ENCODE data around the gene PTPN12.

PTPN12 gene

DNA sequence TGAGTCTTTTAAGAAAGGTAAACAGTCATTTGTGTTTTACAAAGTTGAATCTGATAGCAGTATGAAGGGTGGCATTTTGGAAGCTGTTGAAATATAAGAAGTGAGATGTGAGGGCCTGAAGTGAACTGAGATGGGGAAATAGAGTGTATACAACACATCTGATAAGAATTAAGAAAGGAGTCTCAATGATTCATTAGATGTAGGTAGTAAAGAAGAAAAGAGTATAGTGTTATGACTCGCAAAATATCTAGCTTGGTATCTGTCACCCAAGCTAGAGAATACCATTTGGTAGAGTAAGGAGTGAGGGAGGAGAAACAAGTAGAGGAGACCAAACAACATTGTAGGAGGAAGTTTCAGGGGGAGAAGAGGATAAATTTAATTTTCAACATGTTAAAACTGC, 5.3 kb downstream of the PTPN12 start:
- no peaks in the 10 kb centered on the region for H3K36me3 ChIP-seq (ENCODE audit: control insufficient read depth, insufficient read depth, low read length)
- no peaks in the 10 kb centered on the region for H3K4me1 ChIP-seq (ENCODE audit: control insufficient read depth, insufficient read depth, low read length)
- no peak overlapping the region for H3K27ac ChIP-seq (ENCODE audit: low read depth, low read length)
- H3K4me3 ChIP-seq (ENCODE audit: low read length), result no peak overlapping the region
- H3K27me3 ChIP-seq (ENCODE audit: control insufficient read depth, insufficient read depth, low read length), result no peaks in the 10 kb centered on the region
- no peak overlapping the region for H3K9ac ChIP-seq (ENCODE audit: low read length)

DNA sequence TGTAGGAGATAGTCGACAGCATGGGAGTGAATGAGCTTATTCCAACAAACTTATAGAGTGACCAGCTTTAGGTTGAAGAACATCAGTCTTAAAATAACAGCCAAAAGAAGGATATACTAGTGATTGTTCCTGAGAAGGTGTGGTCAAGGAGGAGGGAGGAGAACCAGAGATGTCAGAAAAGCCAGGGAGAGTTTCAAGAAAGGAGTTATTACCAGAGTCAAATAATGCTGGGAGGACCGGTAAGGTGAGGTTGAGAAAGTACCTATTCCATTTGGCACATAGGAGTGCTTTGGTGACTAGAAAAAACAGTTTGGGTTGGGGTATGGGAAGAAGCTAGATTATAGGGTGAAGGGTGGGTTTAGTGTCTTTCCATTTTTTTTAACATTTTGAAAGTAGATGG, 5.8 kb downstream of the PTPN12 start:
- Histone ChIP-seq H3K4me1 (ENCODE audit: control insufficient read depth, insufficient read depth, low read length) (no peaks in the 10 kb centered on the region), H3K27ac (ENCODE audit: low read depth, low read length) (no peak overlapping the region), H3K27me3 (ENCODE audit: control insufficient read depth, insufficient read depth, low read length) (no peaks in the 10 kb centered on the region), H3K36me3 (ENCODE audit: control insufficient read depth, insufficient read depth, low read length) (no peaks in the 10 kb centered on the region), H3K4me3 (ENCODE audit: low read length) (no peak overlapping the region), H3K9ac (ENCODE audit: low read length) (no peak overlapping the region)

DNA sequence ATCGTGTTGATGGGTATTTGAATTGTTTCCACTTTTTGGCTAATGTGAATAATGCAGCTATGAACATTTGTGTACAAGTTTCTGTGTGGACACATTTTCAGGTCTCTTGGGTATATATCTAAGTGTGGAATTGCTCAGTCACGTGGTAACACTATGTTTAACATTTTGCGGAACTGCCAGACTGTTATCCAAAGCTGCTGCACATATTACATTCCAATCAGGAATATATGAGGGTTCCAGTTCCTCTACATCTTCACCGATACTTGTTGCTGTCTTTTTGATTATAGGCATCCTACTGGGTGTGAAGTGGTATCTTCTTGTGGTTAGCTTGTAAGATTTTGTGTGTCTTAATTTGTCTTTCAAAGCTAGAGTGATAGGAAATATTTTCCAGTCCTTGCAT, 6.8 kb downstream of the PTPN12 start:
- Histone ChIP-seq H3K27ac (ENCODE audit: low read depth, low read length) (no peak overlapping the region), H3K27me3 (ENCODE audit: control insufficient read depth, insufficient read depth, low read length) (no peaks in the 10 kb centered on the region), H3K36me3 (ENCODE audit: control insufficient read depth, insufficient read depth, low read length) (no peaks in the 10 kb centered on the region), H3K4me3 (ENCODE audit: low read length) (no peak overlapping the region), H3K9ac (ENCODE audit: low read length) (no peak overlapping the region), H3K4me1 (ENCODE audit: control insufficient read depth, insufficient read depth, low read length) (peaks cover 3% of the 10 kb centered on the region)

DNA sequence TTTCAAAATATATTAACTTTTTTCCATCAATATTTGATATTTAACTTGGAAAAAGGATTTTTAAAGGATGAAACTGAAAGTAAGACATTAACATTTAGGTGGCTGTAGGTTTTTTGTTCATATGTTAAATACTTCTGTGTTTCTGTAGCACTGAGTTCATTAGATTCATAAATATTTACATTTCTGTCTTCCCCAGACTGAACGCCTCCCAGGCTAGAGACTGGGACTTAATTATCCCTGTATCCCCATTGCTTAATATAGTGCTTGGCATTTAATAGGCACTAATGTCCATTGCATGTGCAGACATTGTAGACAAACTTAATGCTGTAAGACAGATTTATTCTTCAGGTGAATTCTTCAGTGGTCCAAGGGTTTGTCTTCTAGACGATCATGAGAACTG, 7.4 kb downstream of the PTPN12 start:
- H3K4me3 ChIP-seq (ENCODE audit: low read length), result no peak overlapping the region
- peaks cover 3% of the 10 kb centered on the region for H3K4me1 ChIP-seq (ENCODE audit: control insufficient read depth, insufficient read depth, low read length)
- no peaks in the 10 kb centered on the region for H3K36me3 ChIP-seq (ENCODE audit: control insufficient read depth, insufficient read depth, low read length)
- H3K27ac ChIP-seq (ENCODE audit: low read depth, low read length), result no peak overlapping the region
- H3K27me3 ChIP-seq (ENCODE audit: control insufficient read depth, insufficient read depth, low read length), result no peaks in the 10 kb centered on the region
- H3K9ac ChIP-seq (ENCODE audit: low read length), result no peak overlapping the region

DNA sequence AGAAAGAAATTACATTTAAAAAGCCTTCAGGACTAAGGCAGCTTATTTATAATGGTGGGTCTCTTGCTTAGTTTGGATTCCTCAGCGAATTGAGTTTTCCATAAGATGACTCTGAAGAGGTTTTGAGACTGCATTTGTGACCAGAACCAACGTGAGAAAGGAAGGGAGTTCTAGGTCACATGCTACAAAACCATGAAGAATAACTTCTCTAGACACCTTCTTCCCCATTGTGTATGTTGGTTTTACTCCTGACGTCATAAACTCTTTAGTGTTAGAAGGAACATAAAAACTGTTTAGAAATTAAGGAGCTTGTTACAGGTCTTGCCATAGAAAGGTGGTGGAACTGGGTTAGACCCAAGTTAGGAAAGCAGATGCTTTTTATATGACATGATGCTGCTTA, 11.1 kb downstream of the PTPN12 start:
- Histone ChIP-seq H3K27ac (ENCODE audit: low read depth, low read length) (no peak overlapping the region), H3K4me1 (ENCODE audit: control insufficient read depth, insufficient read depth, low read length) (peaks cover 3% of the 10 kb centered on the region)

DNA sequence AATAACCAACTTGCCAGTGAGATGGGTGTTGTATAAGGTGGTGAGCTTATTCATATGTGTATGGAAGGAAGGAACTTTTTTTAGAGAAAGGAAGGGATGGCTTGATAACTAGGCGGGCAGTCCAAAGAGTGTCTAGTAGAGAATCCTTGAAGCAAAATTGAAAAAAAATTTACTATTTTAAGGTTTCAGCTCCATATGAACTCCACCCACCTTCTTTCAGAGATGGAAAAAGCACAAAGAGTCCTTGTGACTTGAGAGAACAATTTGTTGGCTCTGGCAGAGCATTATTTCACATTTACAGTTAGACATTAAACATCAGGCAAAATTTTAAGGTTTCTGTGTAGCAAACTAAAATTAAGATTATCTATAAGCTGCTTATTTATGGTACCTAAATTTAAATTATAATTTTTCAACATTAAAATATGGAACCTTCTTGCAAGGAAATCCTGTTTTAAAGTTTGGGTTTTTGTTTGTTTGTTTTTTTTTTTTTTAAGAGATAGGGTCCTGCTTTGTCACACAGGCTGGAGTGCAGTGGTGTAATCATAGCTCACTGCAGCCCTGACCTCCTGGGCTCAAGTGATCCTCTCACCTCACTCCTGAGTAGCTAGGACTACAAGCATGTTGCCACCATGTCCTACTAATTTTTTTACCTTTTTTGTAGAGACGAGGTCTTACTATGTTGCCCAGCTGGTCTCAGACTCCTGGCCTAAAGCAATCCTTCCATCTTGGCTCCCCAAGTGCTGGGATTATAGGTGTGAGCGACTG, 12.2 kb downstream of the PTPN12 start:
- peak overlapping the region; percentile 11 for H3K27ac ChIP-seq (ENCODE audit: low read depth, low read length)
- no peaks in the 10 kb centered on the region for H3K36me3 ChIP-seq (ENCODE audit: control insufficient read depth, insufficient read depth, low read length)
- H3K4me3 ChIP-seq (ENCODE audit: low read length), result no peak overlapping the region
- H3K4me1 ChIP-seq (ENCODE audit: control insufficient read depth, insufficient read depth, low read length), result peaks cover 3% of the 10 kb centered on the region
- no peaks in the 10 kb centered on the region for H3K27me3 ChIP-seq (ENCODE audit: control insufficient read depth, insufficient read depth, low read length)
- no peak overlapping the region for H3K9ac ChIP-seq (ENCODE audit: low read length)

More for the DNA sequence above, 11.1 kb downstream of the PTPN12 start:
- no peaks in the 10 kb centered on the region for H3K36me3 ChIP-seq (ENCODE audit: control insufficient read depth, insufficient read depth, low read length)
- no peak overlapping the region for H3K4me3 ChIP-seq (ENCODE audit: low read length)
- no peaks in the 10 kb centered on the region for H3K27me3 ChIP-seq (ENCODE audit: control insufficient read depth, insufficient read depth, low read length)
- no peak overlapping the region for H3K9ac ChIP-seq (ENCODE audit: low read length)

DNA sequence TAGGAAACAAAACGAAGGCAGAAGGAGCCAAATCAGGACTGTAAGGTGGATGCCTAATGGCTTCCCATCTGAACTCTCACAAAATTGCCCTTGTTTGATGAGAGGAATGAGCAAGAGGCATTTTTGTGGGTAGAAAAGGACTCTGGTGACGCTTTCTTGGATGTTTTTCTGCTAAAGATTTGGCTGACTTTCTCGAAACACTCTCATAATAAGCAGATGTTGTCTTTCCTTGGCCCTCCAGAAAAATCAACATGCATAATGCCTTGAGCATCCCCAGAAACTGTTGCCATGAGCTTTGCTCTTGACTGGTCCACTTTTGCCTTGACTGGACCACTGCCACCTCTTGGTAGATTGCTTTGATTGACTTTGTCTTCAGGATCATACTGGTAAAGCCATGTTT, 13.5 kb downstream of the PTPN12 start:
- Histone ChIP-seq H3K27me3 (ENCODE audit: control insufficient read depth, insufficient read depth, low read length) (no peaks in the 10 kb centered on the region), H3K9ac (ENCODE audit: low read length) (no peak overlapping the region), H3K4me1 (ENCODE audit: control insufficient read depth, insufficient read depth, low read length) (peaks cover 3% of the 10 kb centered on the region), H3K27ac (ENCODE audit: low read depth, low read length) (no peak overlapping the region), H3K4me3 (ENCODE audit: low read length) (no peak overlapping the region), H3K36me3 (ENCODE audit: control insufficient read depth, insufficient read depth, low read length) (no peaks in the 10 kb centered on the region)

DNA sequence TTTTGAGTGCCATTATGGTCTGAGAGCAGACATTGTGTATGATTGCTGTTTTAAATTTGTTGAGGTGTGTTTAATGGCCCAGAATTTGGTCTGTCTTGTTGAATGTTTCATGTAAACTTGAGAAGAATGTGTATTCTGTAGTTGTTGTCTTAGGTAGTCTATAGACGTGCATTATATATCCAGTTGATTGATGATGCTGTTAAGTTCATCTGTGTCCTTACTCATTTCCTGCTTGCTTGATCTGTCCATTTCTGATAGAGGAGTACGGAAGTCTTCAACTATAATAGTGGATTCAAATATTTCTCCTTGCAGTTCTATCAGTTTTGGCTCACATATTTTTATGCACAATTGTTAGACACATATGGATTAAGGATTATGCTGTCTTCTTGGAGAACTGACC, 16.0 kb downstream of the PTPN12 start:
- H3K27me3 ChIP-seq (ENCODE audit: control insufficient read depth, insufficient read depth, low read length), result no peaks in the 10 kb centered on the region
- no peak overlapping the region for H3K9ac ChIP-seq (ENCODE audit: low read length)
- peaks cover 3% of the 10 kb centered on the region for H3K4me1 ChIP-seq (ENCODE audit: control insufficient read depth, insufficient read depth, low read length)
- no peaks in the 10 kb centered on the region for H3K36me3 ChIP-seq (ENCODE audit: control insufficient read depth, insufficient read depth, low read length)
- no peak overlapping the region for H3K27ac ChIP-seq (ENCODE audit: low read depth, low read length)
- H3K4me3 ChIP-seq (ENCODE audit: low read length), result no peak overlapping the region

DNA sequence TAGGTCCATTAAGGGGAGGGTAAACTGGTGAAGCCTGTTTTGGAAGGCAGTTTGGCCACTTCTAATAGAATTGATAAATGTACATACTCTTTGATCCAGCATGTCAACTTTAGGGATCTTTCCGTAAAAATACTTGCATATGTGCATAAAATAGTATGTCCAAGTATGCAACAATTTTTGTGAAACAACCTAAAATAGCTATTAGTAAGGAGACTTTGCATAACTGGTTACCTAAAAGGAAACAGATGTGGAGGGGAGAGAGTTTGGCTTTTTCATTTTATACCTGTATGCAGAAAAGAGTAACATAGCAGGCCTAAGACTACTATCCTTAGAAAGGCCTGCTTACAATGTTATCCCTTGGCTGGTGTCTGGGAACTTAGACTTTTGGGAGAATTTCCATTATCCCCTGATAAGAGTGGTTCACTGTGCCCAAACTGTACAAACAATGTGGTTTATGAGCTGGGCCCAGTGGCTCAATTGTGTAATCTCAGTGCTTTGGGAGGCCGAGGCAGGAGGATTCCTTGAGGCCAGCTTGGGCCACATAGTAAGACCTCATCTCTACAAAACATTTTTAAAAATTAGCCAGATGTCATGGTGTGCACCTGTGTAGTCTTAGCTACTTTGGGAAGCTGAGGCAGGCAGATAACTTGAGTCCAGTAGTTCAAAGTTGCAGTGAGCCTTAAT, 21.3 kb downstream of the PTPN12 start:
- no peak overlapping the region for H3K27ac ChIP-seq (ENCODE audit: low read depth, low read length)
- H3K4me1 ChIP-seq (ENCODE audit: control insufficient read depth, insufficient read depth, low read length), result peaks cover 3% of the 10 kb centered on the region
- H3K36me3 ChIP-seq (ENCODE audit: control insufficient read depth, insufficient read depth, low read length), result no peaks in the 10 kb centered on the region

DNA sequence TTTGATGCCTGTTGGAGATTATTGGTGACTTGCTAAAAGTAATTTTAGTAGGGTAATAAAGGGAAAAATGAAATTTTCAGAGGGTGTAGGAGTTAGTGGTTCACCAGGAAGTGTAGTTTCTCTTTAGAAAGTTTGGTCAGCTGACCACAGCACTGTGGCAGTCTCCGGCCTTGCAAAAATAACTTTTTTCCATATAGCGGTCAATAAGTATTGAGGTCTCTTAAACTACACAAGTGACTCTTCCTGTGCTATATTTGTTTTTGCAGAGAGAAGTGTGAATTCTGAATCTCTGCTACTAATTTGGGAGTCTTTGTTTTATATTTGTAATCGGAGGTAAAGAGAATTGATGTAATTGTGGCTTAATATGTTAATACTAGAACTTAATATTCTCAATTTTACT, 24.3 kb downstream of the PTPN12 start:
- H3K9ac ChIP-seq (ENCODE audit: low read length), result no peak overlapping the region
- no peaks in the 10 kb centered on the region for H3K36me3 ChIP-seq (ENCODE audit: control insufficient read depth, insufficient read depth, low read length)
- H3K27me3 ChIP-seq (ENCODE audit: control insufficient read depth, insufficient read depth, low read length), result no peaks in the 10 kb centered on the region
- H3K4me1 ChIP-seq (ENCODE audit: control insufficient read depth, insufficient read depth, low read length), result peaks cover 3% of the 10 kb centered on the region
- no peak overlapping the region for H3K4me3 ChIP-seq (ENCODE audit: low read length)
- no peak overlapping the region for H3K27ac ChIP-seq (ENCODE audit: low read depth, low read length)

More for the DNA sequence above, 21.3 kb downstream of the PTPN12 start:
- no peak overlapping the region for H3K4me3 ChIP-seq (ENCODE audit: low read length)
- no peak overlapping the region for H3K9ac ChIP-seq (ENCODE audit: low read length)
- no peaks in the 10 kb centered on the region for H3K27me3 ChIP-seq (ENCODE audit: control insufficient read depth, insufficient read depth, low read length)

DNA sequence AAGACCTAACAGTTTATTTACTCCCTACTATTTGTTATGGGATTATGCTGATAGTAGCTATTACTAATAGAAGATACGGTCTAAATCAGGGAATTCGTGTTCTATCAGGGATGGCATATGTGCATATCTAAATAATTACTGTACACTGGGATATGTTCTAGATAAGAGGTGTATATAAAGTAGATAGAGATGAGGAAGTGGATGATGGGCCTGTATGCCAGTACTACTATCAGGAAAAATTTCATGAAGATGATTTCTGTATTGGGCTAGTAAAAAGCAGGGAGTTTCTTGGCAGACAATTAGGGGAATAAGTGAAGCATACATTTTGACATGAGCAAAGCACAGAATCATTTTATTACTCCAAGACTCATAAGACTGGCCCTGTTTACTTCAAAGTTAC, 26.2 kb downstream of the PTPN12 start:
- Histone ChIP-seq H3K36me3 (ENCODE audit: control insufficient read depth, insufficient read depth, low read length) (no peaks in the 10 kb centered on the region), H3K27me3 (ENCODE audit: control insufficient read depth, insufficient read depth, low read length) (no peaks in the 10 kb centered on the region), H3K27ac (ENCODE audit: low read depth, low read length) (no peak overlapping the region), H3K4me3 (ENCODE audit: low read length) (no peak overlapping the region), H3K9ac (ENCODE audit: low read length) (no peak overlapping the region), H3K4me1 (ENCODE audit: control insufficient read depth, insufficient read depth, low read length) (peaks cover 3% of the 10 kb centered on the region)

DNA sequence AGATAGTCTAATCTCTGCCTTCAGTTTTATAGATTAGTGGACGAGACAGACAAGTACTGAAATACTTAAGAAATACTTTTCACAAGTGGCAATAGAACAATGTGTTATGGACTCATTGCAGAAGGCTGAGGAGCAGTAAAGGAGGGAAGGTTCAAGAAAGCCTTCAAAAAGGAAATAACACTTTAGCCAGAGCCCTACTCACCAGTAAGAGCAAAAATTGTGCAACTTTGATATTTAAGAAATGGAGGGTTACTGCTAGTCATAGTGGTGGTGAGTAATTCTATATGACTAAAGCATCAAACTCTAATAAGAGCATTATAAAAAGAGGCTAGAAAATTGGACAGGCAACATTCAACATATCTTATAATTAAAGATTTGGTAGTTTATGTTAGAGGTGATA, 28.8 kb downstream of the PTPN12 start:
- Histone ChIP-seq H3K27me3 (ENCODE audit: control insufficient read depth, insufficient read depth, low read length) (no peaks in the 10 kb centered on the region), H3K4me1 (ENCODE audit: control insufficient read depth, insufficient read depth, low read length) (peaks cover 3% of the 10 kb centered on the region), H3K9ac (ENCODE audit: low read length) (no peak overlapping the region), H3K36me3 (ENCODE audit: control insufficient read depth, insufficient read depth, low read length) (no peaks in the 10 kb centered on the region), H3K27ac (ENCODE audit: low read depth, low read length) (no peak overlapping the region), H3K4me3 (ENCODE audit: low read length) (no peak overlapping the region)

DNA sequence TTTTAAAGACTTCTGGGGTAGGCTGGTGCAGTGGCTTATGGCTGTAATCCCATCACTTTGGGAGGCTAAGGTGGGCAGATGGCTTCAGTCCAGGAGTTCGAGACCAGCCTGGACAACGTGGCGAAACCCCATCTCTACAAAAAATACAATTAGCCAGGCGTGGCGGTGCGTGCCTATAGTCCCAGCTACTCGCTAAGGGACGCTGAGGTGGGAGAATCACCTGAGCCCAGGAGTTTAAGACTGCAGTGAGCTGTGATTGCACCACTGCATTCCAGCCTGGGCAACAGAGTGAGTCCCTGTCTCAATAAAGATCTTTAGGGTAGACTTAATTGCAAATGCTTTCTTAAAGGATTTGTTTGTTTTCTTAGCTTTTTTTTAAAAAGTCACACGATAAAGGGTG, 29.3 kb downstream of the PTPN12 start:
- H3K36me3 ChIP-seq (ENCODE audit: control insufficient read depth, insufficient read depth, low read length), result no peaks in the 10 kb centered on the region
- peaks cover 3% of the 10 kb centered on the region for H3K4me1 ChIP-seq (ENCODE audit: control insufficient read depth, insufficient read depth, low read length)
- H3K27ac ChIP-seq (ENCODE audit: low read depth, low read length), result no peak overlapping the region
- H3K9ac ChIP-seq (ENCODE audit: low read length), result no peak overlapping the region
- H3K4me3 ChIP-seq (ENCODE audit: low read length), result no peak overlapping the region
- no peaks in the 10 kb centered on the region for H3K27me3 ChIP-seq (ENCODE audit: control insufficient read depth, insufficient read depth, low read length)
